IMR-90 (cell line): ENCODE results near the gene KCNMB3. TPM values are rescaled to one million over a fixed set of nuclear protein-coding genes. Genes with fewer than 3 reads are reported as not detected.

Experiments
- ATAC-seq: fragments of 200-7000 bp; cut with Tn5 transposase; 2 replicates; pipeline ENCODE4 v1.9.1; 2020; ENCODE audit warnings: low read depth, mild to moderate bottlenecking, moderate library complexity
- BruUV-seq: library from RNA; stranded (reverse); fragments of 400-500 nt; replicated peaks from 2 replicates; lab custom pipeline; 2021; lab: Mats Ljungman, UMichigan
- CTCF ChIA-PET: fragments of 300-600 bp; formaldehyde crosslinking; extraction: SDS; loops from one replicate; lab custom pipeline; 2021; ENCODE audit warnings: antibody characterized with exemption; lab: Yijun Ruan, JAX
- POLR2A ChIA-PET: fragments of 300-600 bp; sonication (Branson Sonifier 250); formaldehyde crosslinking; loops from one replicate; lab custom pipeline; 2022; ENCODE audit warnings: antibody characterized with exemption; ENCODE audit not compliant: unreplicated experiment; lab: Charles Lee
- DNase-seq: peaks from one replicate; pipeline ENCODE4 v3.0.0; 2013
- H2AFZ ChIP-seq: replicated peaks from 2 replicates; pipeline ENCODE3; 2013; ENCODE audit warnings: low read length, mild to moderate bottlenecking; ENCODE audit not compliant: poor library complexity
- H2AK5ac ChIP-seq: 2 replicates; pipeline ENCODE4 v1.6.1; 2013; ENCODE audit warnings: low read depth, low read length, inconsistent platforms
- H2AK9ac ChIP-seq: replicated peaks from 2 replicates; pipeline ENCODE3; 2013; ENCODE audit warnings: mild to moderate bottlenecking, low read depth, low read length, moderate library complexity; ENCODE audit not compliant: poor library complexity
- H2BK120ac ChIP-seq: 2 replicates; pipeline ENCODE4 v1.6.1; 2013; ENCODE audit warnings: low read depth, low read length, inconsistent platforms
- H2BK15ac ChIP-seq: 3 replicates; pipeline ENCODE4 v1.6.1; 2013; ENCODE audit warnings: low read depth, low read length, inconsistent platforms
- H2BK20ac ChIP-seq: 2 replicates; pipeline ENCODE4 v1.6.1; 2013; ENCODE audit warnings: low read depth, mild to moderate bottlenecking, inconsistent platforms, low read length, moderate library complexity
- H2BK5ac ChIP-seq: 2 replicates; pipeline ENCODE4 v1.6.1; 2013; ENCODE audit warnings: mild to moderate bottlenecking, low read depth, low read length, inconsistent platforms; ENCODE audit not compliant: poor library complexity, severe bottlenecking
- H3K14ac ChIP-seq: replicated peaks from 2 replicates; pipeline ENCODE4 v1.6.1; 2013; ENCODE audit warnings: low read depth, low read length, inconsistent platforms
- H3K18ac ChIP-seq: 2 replicates; pipeline ENCODE4 v1.6.1; 2013; ENCODE audit warnings: low read depth, low read length, control low read depth
- H3K23ac ChIP-seq: 2 replicates; pipeline ENCODE4 v1.6.1; 2013; ENCODE audit warnings: low read depth, low read length, inconsistent platforms
- H3K27ac ChIP-seq: 2 replicates; pipeline ENCODE4 v1.5.1; 2013; ENCODE audit warnings: mild to moderate bottlenecking, control low read depth, low read length; ENCODE audit not compliant: insufficient read depth
- H3K27me3 ChIP-seq: 2 replicates; pipeline ENCODE4 v1.6.1; 2013; ENCODE audit warnings: low read length; ENCODE audit not compliant: control insufficient read depth, insufficient read depth
- H3K36me3 ChIP-seq: 2 replicates; pipeline ENCODE4 v1.6.1; 2013; ENCODE audit warnings: low read length, mixed read lengths; ENCODE audit not compliant: control insufficient read depth, insufficient read depth
- H3K4ac ChIP-seq: 2 replicates; pipeline ENCODE4 v1.6.1; 2013; ENCODE audit warnings: low read depth, low read length, inconsistent platforms
- H3K4me1 ChIP-seq: 2 replicates; pipeline ENCODE4 v1.6.1; 2013; ENCODE audit warnings: low read length, mixed read lengths; ENCODE audit not compliant: control insufficient read depth, insufficient read depth
- H3K4me2 ChIP-seq: 2 replicates; pipeline ENCODE4 v1.6.1; 2013; ENCODE audit warnings: low read depth, mild to moderate bottlenecking, control low read depth, low read length, moderate library complexity
- H3K4me3 ChIP-seq: 2 replicates; pipeline ENCODE4 v1.5.1; 2013; ENCODE audit warnings: low read depth, mild to moderate bottlenecking, control low read depth, low read length, moderate library complexity; ENCODE audit not compliant: insufficient read depth
- H3K56ac ChIP-seq: 2 replicates; pipeline ENCODE4 v1.6.1; 2013; ENCODE audit warnings: low read length, inconsistent platforms; ENCODE audit not compliant: insufficient read depth; ENCODE audit errors: extremely low read depth
- H3K79me1 ChIP-seq, 2 experiments: 2 replicates each; pipeline ENCODE4 v1.6.1; 2013; ENCODE audit warnings: low read length in 2 of 2, inconsistent platforms in 1 of 2, low read depth in 1 of 2
- H3K9ac ChIP-seq: 2 replicates; pipeline ENCODE4 v1.6.1; 2013; ENCODE audit warnings: low read depth, low read length, control low read depth
- H3K9me1 ChIP-seq: 2 replicates; pipeline ENCODE4 v1.6.1; 2013; ENCODE audit warnings: low read length, inconsistent platforms; ENCODE audit not compliant: insufficient read depth
- H3K9me3 ChIP-seq: 2 replicates; pipeline ENCODE4 v1.6.1; 2013; ENCODE audit warnings: low read length; ENCODE audit not compliant: control insufficient read depth, insufficient read depth
- H4K20me1 ChIP-seq: 2 replicates; pipeline ENCODE4 v1.6.1; 2013; ENCODE audit warnings: low read length, inconsistent platforms; ENCODE audit not compliant: insufficient read depth
- H4K5ac ChIP-seq: 2 replicates; pipeline ENCODE4 v1.6.1; 2013; ENCODE audit warnings: mild to moderate bottlenecking, low read depth, low read length, control low read depth
- H4K8ac ChIP-seq, 2 experiments: 2 replicates each; pipeline ENCODE4 v1.6.1; 2013; ENCODE audit warnings: low read depth in 2 of 2, low read length in 2 of 2, control low read depth in 1 of 2, inconsistent platforms in 1 of 2
- H4K91ac ChIP-seq: 2 replicates; pipeline ENCODE4 v1.6.1; 2013; ENCODE audit warnings: low read depth, low read length, inconsistent platforms; ENCODE audit not compliant: insufficient read depth
- CHD1 ChIP-seq: IDR thresholded peaks from 2 replicates; pipeline ENCODE4 v1.6.1; 2012; ENCODE audit warnings: low read depth, low read length, improper control_type of control experiment
- ELK1 ChIP-seq: fragments of 150-350 bp; IDR thresholded peaks from 2 replicates; pipeline ENCODE4 v1.6.1; 2016; ENCODE audit warnings: low read depth, mild to moderate bottlenecking, low read length, moderate library complexity, borderline replicate concordance
- FOS ChIP-seq: fragments of 150-350 bp; IDR thresholded peaks from 2 replicates; pipeline ENCODE4 v1.6.1; 2016; ENCODE audit warnings: low read depth, low read length
- MAFK ChIP-seq: IDR thresholded peaks from 2 replicates; pipeline ENCODE4 v1.6.1; 2012; ENCODE audit warnings: low read depth, low read length, improper control_type of control experiment
- MXI1 ChIP-seq: IDR thresholded peaks from 2 replicates; pipeline ENCODE4 v1.6.1; 2012; ENCODE audit warnings: low read depth, mild to moderate bottlenecking, low read length, moderate library complexity, borderline replicate concordance
- POLR2A ChIP-seq: IDR thresholded peaks from 2 replicates; pipeline ENCODE4 v1.6.1; 2012; ENCODE audit warnings: mild to moderate bottlenecking, low read depth, low read length
- RAD21 ChIP-seq: IDR thresholded peaks from 2 replicates; pipeline ENCODE4 v1.6.1; 2012; ENCODE audit warnings: low read length, improper control_type of control experiment
- RCOR1 ChIP-seq: IDR thresholded peaks from 2 replicates; pipeline ENCODE4 v1.6.1; 2012; ENCODE audit warnings: mild to moderate bottlenecking, low read length, improper control_type of control experiment; ENCODE audit not compliant: insufficient replicate concordance
- WGBS, 2 experiments: methylation state at CpG; one replicate each; pipeline versions ENCODE4 v1.1.5 to v1.1.7; 2013; ENCODE audit warnings: missing lambda C conversion rate in 2 of 2; ENCODE audit not compliant: insufficient read length in 1 of 2; ENCODE audit errors: extremely low coverage in 2 of 2; 5-methylcytosine and 5-hydroxymethylcytosine counted together
- dilution Hi-C: fragments of 300-500 bp; cut with HindIII; formaldehyde crosslinking; loops from one replicate; pipeline ENCODE4 v1.14.3; 2018; ENCODE audit warnings: low sequenced_read_pairs; ENCODE audit not compliant: unreplicated experiment
- in situ Hi-C: fragments of 300-500 bp; cut with MboI; formaldehyde crosslinking; loops from 3 replicates; pipeline ENCODE4 v1.14.3; 2019; ENCODE audit warnings: low sequenced_read_pairs, inconsistent platforms, mixed read lengths
- intact Hi-C: fragments of 100-400 bp; cut with micrococcal nuclease; formaldehyde crosslinking; loops from 2 replicates; pipeline ENCODE4 v1.10.0; 2022
- polyA plus RNA-seq, 3 experiments: library from polyadenylated mRNA; depleted of rRNA; stranded (reverse); fragments of >200 nt; gene quantifications; 2 replicates each; pipeline ENCODE4 v1.2.3, GENCODE V29; 2012; ENCODE audit warnings: low replicate concordance in 1 of 3
- total RNA-seq: library from RNA; depleted of rRNA; stranded (reverse); fragments of >200 nt; gene quantifications from 2 replicates; pipeline ENCODE4 v1.2.3, GENCODE V29; 2012

KCNMB3 gene
- total and polyA plus RNA-seq, 2 of the 4 experiments (the other 2 are of a cell fraction) = 0.72 to 1.2 TPM

GRCh38 chr3:179265875-179266274, 15.0 kb upstream of the KCNMB3 start:
- no peak overlapping the region for H4K8ac ChIP-seq
- no peaks in the 10 kb centered on the region for H3K79me1 ChIP-seq
- no peak overlapping the region for H2AK9ac ChIP-seq
- TF ChIP-seq RCOR1 (no peak), POLR2A (no peak), RAD21 (no peak), MXI1 (no peak), CHD1 (no peak), ELK1 (no peak), MAFK (no peak), FOS (no peak)
- no peak overlapping the region for H3K56ac ChIP-seq
- no peaks in the 10 kb centered on the region for H3K36me3 ChIP-seq
- no peak overlapping the region for H2BK120ac ChIP-seq
- in situ Hi-C loops = no loop called here
- dilution Hi-C loops = no loop called here
- H3K27ac ChIP-seq = no peak overlapping the region
- H3K4ac ChIP-seq = no peak overlapping the region
- H2BK5ac ChIP-seq = no peak overlapping the region
- ChIA-PET POLR2A (no interaction called here), CTCF (no interaction called here)
- H4K91ac ChIP-seq = no peak overlapping the region
- no peak overlapping the region for H3K14ac ChIP-seq
- H3K23ac ChIP-seq = no peak overlapping the region
- H3K4me1 ChIP-seq = peaks cover 2% of the 10 kb centered on the region; the same call in 1 of the 2 replicates
- peaks cover 3% of the 10 kb centered on the region; the same call in 1 of the 2 replicates for H3K27me3 ChIP-seq
- H3K9me3 ChIP-seq = no peaks in the 10 kb centered on the region
- H4K5ac ChIP-seq = no peak overlapping the region
- ATAC-seq (no peak), DNase-seq (no peak)
- no peaks in the 10 kb centered on the region for H4K20me1 ChIP-seq
- H2AK5ac ChIP-seq = no peak overlapping the region
- H2BK15ac ChIP-seq = no peak overlapping the region
- H3K9me1 ChIP-seq = no peaks in the 10 kb centered on the region
- no CpG with 5 or more reads among the region's 4 CpGs for WGBS, 2 experiments
- H3K4me2 ChIP-seq = no peak overlapping the region
- H2BK20ac ChIP-seq = no peak overlapping the region
- intact Hi-C loops = no loop called here
- no peak overlapping the region for H3K18ac ChIP-seq
- no peak overlapping the region for H3K4me3 ChIP-seq
- H3K9ac ChIP-seq = no peak overlapping the region
- H2AFZ ChIP-seq = no peak overlapping the region
- no TSS peak for BruUV-seq
